ENCODE measurements around the gene COL6A3. TPM values are rescaled to one million over a fixed set of nuclear protein-coding genes. Genes with fewer than 3 reads are reported as not detected.

COL6A3 gene, protein sequence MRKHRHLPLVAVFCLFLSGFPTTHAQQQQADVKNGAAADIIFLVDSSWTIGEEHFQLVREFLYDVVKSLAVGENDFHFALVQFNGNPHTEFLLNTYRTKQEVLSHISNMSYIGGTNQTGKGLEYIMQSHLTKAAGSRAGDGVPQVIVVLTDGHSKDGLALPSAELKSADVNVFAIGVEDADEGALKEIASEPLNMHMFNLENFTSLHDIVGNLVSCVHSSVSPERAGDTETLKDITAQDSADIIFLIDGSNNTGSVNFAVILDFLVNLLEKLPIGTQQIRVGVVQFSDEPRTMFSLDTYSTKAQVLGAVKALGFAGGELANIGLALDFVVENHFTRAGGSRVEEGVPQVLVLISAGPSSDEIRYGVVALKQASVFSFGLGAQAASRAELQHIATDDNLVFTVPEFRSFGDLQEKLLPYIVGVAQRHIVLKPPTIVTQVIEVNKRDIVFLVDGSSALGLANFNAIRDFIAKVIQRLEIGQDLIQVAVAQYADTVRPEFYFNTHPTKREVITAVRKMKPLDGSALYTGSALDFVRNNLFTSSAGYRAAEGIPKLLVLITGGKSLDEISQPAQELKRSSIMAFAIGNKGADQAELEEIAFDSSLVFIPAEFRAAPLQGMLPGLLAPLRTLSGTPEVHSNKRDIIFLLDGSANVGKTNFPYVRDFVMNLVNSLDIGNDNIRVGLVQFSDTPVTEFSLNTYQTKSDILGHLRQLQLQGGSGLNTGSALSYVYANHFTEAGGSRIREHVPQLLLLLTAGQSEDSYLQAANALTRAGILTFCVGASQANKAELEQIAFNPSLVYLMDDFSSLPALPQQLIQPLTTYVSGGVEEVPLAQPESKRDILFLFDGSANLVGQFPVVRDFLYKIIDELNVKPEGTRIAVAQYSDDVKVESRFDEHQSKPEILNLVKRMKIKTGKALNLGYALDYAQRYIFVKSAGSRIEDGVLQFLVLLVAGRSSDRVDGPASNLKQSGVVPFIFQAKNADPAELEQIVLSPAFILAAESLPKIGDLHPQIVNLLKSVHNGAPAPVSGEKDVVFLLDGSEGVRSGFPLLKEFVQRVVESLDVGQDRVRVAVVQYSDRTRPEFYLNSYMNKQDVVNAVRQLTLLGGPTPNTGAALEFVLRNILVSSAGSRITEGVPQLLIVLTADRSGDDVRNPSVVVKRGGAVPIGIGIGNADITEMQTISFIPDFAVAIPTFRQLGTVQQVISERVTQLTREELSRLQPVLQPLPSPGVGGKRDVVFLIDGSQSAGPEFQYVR (N-terminal part only)
- total RNA-seq (2016; rRNA removed; fragmentation: Illumina TruSeq; extraction: Trizol) (not detected in 2 replicates), polyA plus RNA-seq (2011; rRNA removed) (0.01 and 0.03 TPM in 2 replicates), polyA minus RNA-seq (2011; rRNA and poly(A)+ RNA removed; ENCODE audit: low replicate concordance) (0.02 and 0.06 TPM in 2 replicates), Bru-seq, nascent RNA (not detected), BruChase-seq, experiment 1, labeled RNA remaining after a 6-hour chase (percentile 1 among the genes with signal in this experiment), BruChase-seq, experiment 2, labeled RNA remaining after a 2-hour chase (not detected)
- total RNA-seq (2016; cell fraction: cytosol; rRNA removed; fragmentation: Illumina TruSeq; extraction: Trizol; ENCODE audit: low read depth), result not detected in 2 replicates
- not detected in 2 replicates for total RNA-seq (2016; cell fraction: insoluble cytoplasmic fraction; rRNA removed; fragmentation: Illumina TruSeq; extraction: Trizol)
- total RNA-seq (2016; cell fraction: membrane; rRNA removed; fragmentation: Illumina TruSeq; extraction: Trizol), result not detected in 2 replicates
- total RNA-seq (2016; cell fraction: nucleus; rRNA removed; fragmentation: Illumina TruSeq; extraction: Trizol), result not detected in 2 replicates
- polyA plus RNA-seq (2011; cell fraction: cytosol; rRNA removed), result under 0.01 and 0.01 TPM in 2 replicates
- polyA plus RNA-seq (2011; cell fraction: nucleus; rRNA removed), result 0.10 and 0.12 TPM in 2 replicates
- polyA plus RNA-seq (2012), result 0.09 TPM in 1 of 2 replicates, not detected in the other
- not detected in 2 replicates for polyA plus RNA-seq (2016; cell fraction: cytosol; fragmentation: Illumina TruSeq; extraction: Trizol; ENCODE audit: low read depth)
- not detected in 2 replicates for polyA plus RNA-seq (2016; cell fraction: insoluble cytoplasmic fraction; fragmentation: Illumina TruSeq; extraction: Trizol; ENCODE audit: low read depth)
- polyA plus RNA-seq (2016; cell fraction: membrane; fragmentation: Illumina TruSeq; extraction: Trizol; ENCODE audit: low read depth), result not detected in 2 replicates
- polyA plus RNA-seq (2016; cell fraction: nucleus; fragmentation: Illumina TruSeq; extraction: Trizol; ENCODE audit: insufficient read depth, low read depth), result not detected in 2 replicates
- not detected in 2 replicates for polyA minus RNA-seq (2011; cell fraction: cytosol; rRNA and poly(A)+ RNA removed)
- polyA minus RNA-seq (2011; cell fraction: nucleus; rRNA and poly(A)+ RNA removed), result under 0.01 TPM in 1 of 2 replicates, not detected in the other
- long read RNA-seq, experiment 1, result 0 reads
- long read RNA-seq, experiment 2, result 0 reads

DNA sequence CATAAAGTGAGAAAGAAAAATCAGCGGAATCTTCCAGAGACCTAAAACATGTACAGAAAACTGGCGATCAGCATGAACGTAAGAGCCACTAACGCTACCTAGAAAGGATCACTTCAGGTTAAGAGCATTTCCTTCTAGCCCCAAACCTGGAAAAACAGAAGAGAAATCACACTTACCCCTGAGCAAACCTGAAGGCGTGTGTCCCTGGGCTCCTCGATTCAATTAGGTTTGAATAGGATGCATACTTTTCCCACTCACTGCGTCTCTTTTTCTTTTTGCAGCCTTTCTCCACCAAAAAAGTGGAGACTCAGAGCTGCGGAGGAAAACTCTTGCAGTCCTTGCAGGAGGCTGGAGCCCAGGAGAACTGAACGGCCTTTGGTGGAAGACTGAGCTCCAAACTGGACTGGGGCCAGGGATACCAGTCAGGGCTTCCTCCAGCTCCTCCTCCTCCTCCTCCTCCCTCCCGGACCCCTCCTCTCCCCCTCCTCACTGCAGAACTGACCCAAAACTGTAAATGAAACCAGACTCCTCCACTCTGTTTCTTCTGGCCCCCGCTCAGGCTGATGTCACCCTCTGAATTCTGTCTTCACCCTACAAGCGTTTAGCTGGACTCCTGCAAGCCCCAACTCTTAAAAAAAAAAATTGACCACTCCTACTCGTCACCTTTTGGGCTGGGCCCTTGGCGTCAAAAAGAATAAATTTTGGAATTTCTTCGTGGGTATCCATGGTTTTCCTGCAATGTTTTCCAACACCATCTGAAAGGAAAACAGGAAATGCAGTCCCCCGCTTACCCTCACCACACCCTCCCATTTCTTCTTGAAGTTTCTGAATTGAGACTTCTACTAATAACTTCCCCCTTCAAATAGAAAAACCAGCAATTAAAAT, at the start of gene COL6A3:
TSS of gene COL6A3 (minus strand) at position 388 of the 885 bp plus-strand sequence. CDS start 17,347 bp downstream, outside the sequence.
- intact Hi-C loops (cut with micrococcal nuclease; ENCODE audit: unreplicated experiment) (no loop called here), in situ Hi-C loops (cut with HindIII; ENCODE audit: extremely low pct_ligation_motif_present, low pct_unique_long_range_greater_than_20kb) (loop anchor here (10.0 kb wide), 1 partner anchor 259 kb away; no protein-coding TSS in a partner anchor)
- H3K4me2 ChIP-seq (ENCODE audit: low read depth, low read length), result no peak within 1 kb of the TSS
- ATAC-seq (no peak), FAIRE-seq (no peak), DNase-seq (ENCODE audit: low spot score) (no peak)
- H3K27ac ChIP-seq (ENCODE audit: extremely low read length, insufficient read depth, low read length), result no peak within 1 kb of the TSS
- POLR2A ChIA-PET, result no interaction called here
- no peaks in the 10 kb centered on the region for H4K20me1 ChIP-seq (ENCODE audit: insufficient read depth, low read length)
- no peaks in the 10 kb centered on the region for H3K36me3 ChIP-seq (replicated peaks in 1 of 2; ENCODE audit: control insufficient read depth in 1 of 2, insufficient read depth in 2 of 2, low read length in 2 of 2)
- H3K79me2 ChIP-seq (ENCODE audit: insufficient read depth, low read length), result no peaks in the 10 kb centered on the region
- BruUV-seq (replicated peaks), result no TSS peak
- H3K4me1 ChIP-seq (ENCODE audit: insufficient read depth, low read length), result no peaks in the 10 kb centered on the region
- no peaks in the 10 kb centered on the region for H3K9me3 ChIP-seq (ENCODE audit: low read length)
- CTCF ChIA-PET (ENCODE audit: low intra/inter-chr PET ratio, low total read pairs), result no interaction called here
- H3K27me3 ChIP-seq (ENCODE audit: control insufficient read depth in 1 of 2, insufficient read depth in 2 of 2, low read length in 2 of 2), result peaks cover 8 to 89% of the 10 kb centered on the region in 2 experiments; a peak in 4 of 5 replicates
- no peak within 1 kb of the TSS for H3K4me3 ChIP-seq (replicated peaks in 1 of 3; ENCODE audit: insufficient read depth in 1 of 3, low read depth in 2 of 3, low read length in 3 of 3)
- WGBS (ENCODE audit: low lambda C conversion rate), result 24% methylated on average over 15 of the region's 16 CpGs
- H2AFZ ChIP-seq (ENCODE audit: low read length), result no peak within 1 kb of the TSS
- H3K9ac ChIP-seq (ENCODE audit: insufficient read depth, low read depth, low read length), result no peak within 1 kb of the TSS
- TF ChIP-seq, protein P1, sequence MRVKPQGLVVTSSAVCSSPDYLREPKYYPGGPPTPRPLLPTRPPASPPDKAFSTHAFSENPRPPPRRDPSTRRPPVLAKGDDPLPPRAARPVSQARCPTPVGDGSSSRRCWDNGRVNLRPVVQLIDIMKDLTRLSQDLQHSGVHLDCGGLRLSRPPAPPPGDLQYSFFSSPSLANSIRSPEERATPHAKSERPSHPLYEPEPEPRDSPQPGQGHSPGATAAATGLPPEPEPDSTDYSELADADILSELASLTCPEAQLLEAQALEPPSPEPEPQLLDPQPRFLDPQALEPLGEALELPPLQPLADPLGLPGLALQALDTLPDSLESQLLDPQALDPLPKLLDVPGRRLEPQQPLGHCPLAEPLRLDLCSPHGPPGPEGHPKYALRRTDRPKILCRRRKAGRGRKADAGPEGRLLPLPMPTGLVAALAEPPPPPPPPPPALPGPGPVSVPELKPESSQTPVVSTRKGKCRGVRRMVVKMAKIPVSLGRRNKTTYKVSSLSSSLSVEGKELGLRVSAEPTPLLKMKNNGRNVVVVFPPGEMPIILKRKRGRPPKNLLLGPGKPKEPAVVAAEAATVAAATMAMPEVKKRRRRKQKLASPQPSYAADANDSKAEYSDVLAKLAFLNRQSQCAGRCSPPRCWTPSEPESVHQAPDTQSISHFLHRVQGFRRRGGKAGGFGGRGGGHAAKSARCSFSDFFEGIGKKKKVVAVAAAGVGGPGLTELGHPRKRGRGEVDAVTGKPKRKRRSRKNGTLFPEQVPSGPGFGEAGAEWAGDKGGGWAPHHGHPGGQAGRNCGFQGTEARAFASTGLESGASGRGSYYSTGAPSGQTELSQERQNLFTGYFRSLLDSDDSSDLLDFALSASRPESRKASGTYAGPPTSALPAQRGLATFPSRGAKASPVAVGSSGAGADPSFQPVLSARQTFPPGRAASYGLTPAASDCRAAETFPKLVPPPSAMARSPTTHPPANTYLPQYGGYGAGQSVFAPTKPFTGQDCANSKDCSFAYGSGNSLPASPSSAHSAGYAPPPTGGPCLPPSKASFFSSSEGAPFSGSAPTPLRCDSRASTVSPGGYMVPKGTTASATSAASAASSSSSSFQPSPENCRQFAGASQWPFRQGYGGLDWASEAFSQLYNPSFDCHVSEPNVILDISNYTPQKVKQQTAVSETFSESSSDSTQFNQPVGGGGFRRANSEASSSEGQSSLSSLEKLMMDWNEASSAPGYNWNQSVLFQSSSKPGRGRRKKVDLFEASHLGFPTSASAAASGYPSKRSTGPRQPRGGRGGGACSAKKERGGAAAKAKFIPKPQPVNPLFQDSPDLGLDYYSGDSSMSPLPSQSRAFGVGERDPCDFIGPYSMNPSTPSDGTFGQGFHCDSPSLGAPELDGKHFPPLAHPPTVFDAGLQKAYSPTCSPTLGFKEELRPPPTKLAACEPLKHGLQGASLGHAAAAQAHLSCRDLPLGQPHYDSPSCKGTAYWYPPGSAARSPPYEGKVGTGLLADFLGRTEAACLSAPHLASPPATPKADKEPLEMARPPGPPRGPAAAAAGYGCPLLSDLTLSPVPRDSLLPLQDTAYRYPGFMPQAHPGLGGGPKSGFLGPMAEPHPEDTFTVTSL (CRISPR knock-in tag; IDR thresholded peaks at IDR 0.05; ENCODE audit: borderline replicate concordance), result no peak
- TF ChIP-seq ZNF383 (CRISPR knock-in tag; IDR thresholded peaks at IDR 0.05; ENCODE audit: borderline replicate concordance) (no peak), ZNF660 (CRISPR knock-in tag; IDR thresholded peaks at IDR 0.05; ENCODE audit: borderline replicate concordance, low read depth) (no peak)
- TF ChIP-seq, protein P2, sequence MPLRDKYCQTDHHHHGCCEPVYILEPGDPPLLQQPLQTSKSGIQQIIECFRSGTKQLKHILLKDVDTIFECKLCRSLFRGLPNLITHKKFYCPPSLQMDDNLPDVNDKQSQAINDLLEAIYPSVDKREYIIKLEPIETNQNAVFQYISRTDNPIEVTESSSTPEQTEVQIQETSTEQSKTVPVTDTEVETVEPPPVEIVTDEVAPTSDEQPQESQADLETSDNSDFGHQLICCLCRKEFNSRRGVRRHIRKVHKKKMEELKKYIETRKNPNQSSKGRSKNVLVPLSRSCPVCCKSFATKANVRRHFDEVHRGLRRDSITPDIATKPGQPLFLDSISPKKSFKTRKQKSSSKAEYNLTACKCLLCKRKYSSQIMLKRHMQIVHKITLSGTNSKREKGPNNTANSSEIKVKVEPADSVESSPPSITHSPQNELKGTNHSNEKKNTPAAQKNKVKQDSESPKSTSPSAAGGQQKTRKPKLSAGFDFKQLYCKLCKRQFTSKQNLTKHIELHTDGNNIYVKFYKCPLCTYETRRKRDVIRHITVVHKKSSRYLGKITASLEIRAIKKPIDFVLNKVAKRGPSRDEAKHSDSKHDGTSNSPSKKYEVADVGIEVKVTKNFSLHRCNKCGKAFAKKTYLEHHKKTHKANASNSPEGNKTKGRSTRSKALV (CRISPR knock-in tag; IDR thresholded peaks at IDR 0.05), result no peak

All from HepG2 (cell line).